A549 (cell line): ENCODE data around the gene KIF14. TPM values are rescaled to one million over a fixed set of nuclear protein-coding genes. Genes with fewer than 3 reads are reported as not detected.

Experiments used
- ATAC-seq, 2 experiments: fragments of 200-7000 bp in 1 of 2; fragments of >200 bp in 1 of 2; cut with Nextera tagmentation in 1 of 2; cut with Tn5 transposase in 1 of 2; 3 replicates each; pipeline versions ENCODE4 v1.8.0 to v1.9.1; 2018 to 2020; ENCODE audit warnings: mild to moderate bottlenecking in 1 of 2, moderate library complexity in 1 of 2
- CTCF ChIA-PET: fragments of 300-600 bp; sonication (Branson Sonifier 250); formaldehyde crosslinking; extraction: SDS; loops from one replicate; lab custom pipeline; 2021; ENCODE audit warnings: antibody characterized with exemption, inconsistent platforms; lab: Yijun Ruan, JAX
- POLR2A ChIA-PET: fragments of 350-600 bp; formaldehyde crosslinking; extraction: SDS; loops from one replicate; lab custom pipeline; 2021; ENCODE audit warnings: antibody characterized with exemption, inconsistent platforms; lab: Yijun Ruan, JAX
- DNase-seq, 2 experiments: peaks; one replicate each; pipeline versions ENCODE4 v3.0.0 to v3.0.0-alpha.2; 2011 to 2016; ENCODE audit warnings: low read depth in 1 of 2, low spot score in 1 of 2
- FAIRE-seq: peaks from 2 replicates; lab custom pipeline; 2011; peaks lifted over from hg19 to GRCh38; lab: Jason Lieb, UNC
- H3K27ac ChIP-seq, 2 experiments: fragments of >200 bp; sonication (Bioruptor Twin); formaldehyde crosslinking; 3 replicates each; pipeline ENCODE4 v1.5.1; 2016 to 2017
- H3K4me1 ChIP-seq: fragments of >200 bp; sonication (Bioruptor Twin); formaldehyde crosslinking; 3 replicates; pipeline ENCODE4 v1.6.1; 2016
- H3K4me2 ChIP-seq: fragments of >200 bp; sonication (Bioruptor Twin); formaldehyde crosslinking; 3 replicates; pipeline ENCODE4 v1.6.1; 2016
- H3K4me3 ChIP-seq: fragments of >200 bp; sonication (Bioruptor Twin); formaldehyde crosslinking; 3 replicates; pipeline ENCODE4 v1.5.1; 2016
- H3K9me3 ChIP-seq: fragments of >200 bp; sonication (Bioruptor Twin); formaldehyde crosslinking; 3 replicates; pipeline ENCODE4 v1.6.1; 2016
- ATOH8 ChIP-seq: fragments of 250-450 bp; sonication (Bioruptor Pico); IDR thresholded peaks from 2 replicates; pipeline ENCODE4 v1.5.0; 2020; ENCODE audit warnings: low read depth, mild to moderate bottlenecking, moderate library complexity
- CBX2 ChIP-seq: fragments of 200-600 bp; sonication (generic); IDR thresholded peaks from 2 replicates; pipeline ENCODE4 v1.6.1; 2016; ENCODE audit warnings: low read depth, mild to moderate bottlenecking, borderline replicate concordance
- CHD4 ChIP-seq: fragments of 200-600 bp; sonication (generic); IDR thresholded peaks from 2 replicates; pipeline ENCODE4 v1.6.1; 2016; ENCODE audit warnings: antibody characterized with exemption, mild to moderate bottlenecking, borderline replicate concordance
- E2F6 ChIP-seq: IDR thresholded peaks from 2 replicates; pipeline ENCODE4 v1.6.1; 2012; ENCODE audit warnings: low read depth, borderline replicate concordance
- EHF ChIP-seq: fragments of 250-450 bp; sonication (Bioruptor Pico); IDR thresholded peaks from 2 replicates; pipeline ENCODE4 v1.5.0; 2020; ENCODE audit warnings: mild to moderate bottlenecking
- EP300 ChIP-seq, 2 experiments: fragments of >200 bp; sonication (Bioruptor Twin); formaldehyde crosslinking; IDR thresholded peaks; 2 replicates in 1 of 2; 3 replicates in 1 of 2; pipeline ENCODE4 v1.6.1; 2016 to 2017
- HES2 ChIP-seq: fragments of >200 bp; sonication (Bioruptor Twin); formaldehyde crosslinking; IDR thresholded peaks from 2 replicates; pipeline ENCODE4 v1.6.1; 2016
- HOXB5 ChIP-seq: fragments of 250-450 bp; sonication (Bioruptor Pico); IDR thresholded peaks from 2 replicates; pipeline ENCODE4 v1.5.0; 2020; ENCODE audit warnings: mild to moderate bottlenecking, moderate library complexity
- JUN ChIP-seq, 2 experiments: fragments of >200 bp; sonication (Bioruptor Twin); formaldehyde crosslinking; IDR thresholded peaks; 2 replicates in 1 of 2; 3 replicates in 1 of 2; pipeline ENCODE4 v1.6.1; 2016 to 2017
- MAFK ChIP-seq: fragments of 450-650 bp; IDR thresholded peaks from 2 replicates; pipeline ENCODE4 v1.6.1; 2014; ENCODE audit not compliant: partially characterized antibody
- MAX ChIP-seq: IDR thresholded peaks from 2 replicates; pipeline ENCODE4 v1.6.1; 2012
- NFE2L2 ChIP-seq: fragments of 150-350 bp; conservative IDR thresholded peaks from 2 replicates; pipeline ENCODE4 v1.6.1; 2014; ENCODE audit warnings: low read length
- NPAS2 ChIP-seq: fragments of 250-450 bp; sonication (Bioruptor Pico); IDR thresholded peaks from 2 replicates; pipeline ENCODE4 v1.8.0; 2022; ENCODE audit warnings: mild to moderate bottlenecking, moderate library complexity, borderline replicate concordance
- NR3C1 ChIP-seq: fragments of >200 bp; sonication (Bioruptor Twin); formaldehyde crosslinking; IDR thresholded peaks from 3 replicates; pipeline ENCODE4 v1.6.1; 2017
- POLR2A ChIP-seq: IDR thresholded peaks from 2 replicates; pipeline ENCODE4 v1.6.1; 2012; ENCODE audit warnings: mild to moderate bottlenecking, low read length
- POLR2AphosphoS2 ChIP-seq: conservative IDR thresholded peaks from 2 replicates; pipeline ENCODE4 v1.6.1; 2012; ENCODE audit warnings: low read length, improper control_type of control experiment, inconsistent platforms
- RARB ChIP-seq: fragments of 250-450 bp; sonication (Bioruptor Pico); IDR thresholded peaks from 2 replicates; pipeline ENCODE4 v1.8.0; 2021; ENCODE audit warnings: mild to moderate bottlenecking, moderate library complexity
- RNF2 ChIP-seq: fragments of 200-600 bp; sonication (generic); IDR thresholded peaks from 2 replicates; pipeline ENCODE4 v1.6.1; 2016; ENCODE audit warnings: low read depth, mild to moderate bottlenecking, antibody characterized with exemption, moderate library complexity, borderline replicate concordance
- TP53 ChIP-seq: fragments of 250-450 bp; sonication (Bioruptor Pico); IDR thresholded peaks from 2 replicates; pipeline ENCODE4 v1.5.0; 2021; ENCODE audit warnings: mild to moderate bottlenecking, moderate library complexity
- USF2 ChIP-seq: fragments of 450-650 bp; IDR thresholded peaks from 2 replicates; pipeline ENCODE4 v1.6.1; 2014; ENCODE audit warnings: antibody characterized with exemption
- ZC3H11A ChIP-seq: fragments of 450-650 bp; IDR thresholded peaks from 2 replicates; pipeline ENCODE4 v1.6.1; 2014; ENCODE audit warnings: antibody characterized with exemption, mild to moderate bottlenecking
- ZNF302 ChIP-seq: fragments of 250-450 bp; sonication (Bioruptor Pico); IDR thresholded peaks from 2 replicates; pipeline ENCODE4 v1.9.0; 2021; ENCODE audit warnings: inconsistent platforms, mild to moderate bottlenecking, moderate library complexity
- ZSCAN20 ChIP-seq: fragments of 250-450 bp; sonication (Bioruptor Pico); IDR thresholded peaks from 2 replicates; pipeline ENCODE4 v1.8.0; 2022; ENCODE audit warnings: mild to moderate bottlenecking, moderate library complexity
- WGBS: methylation state at CpG from one replicate; pipeline ENCODE4 v1.1.6; 2017; ENCODE audit errors: missing lambda C conversion rate; 5-methylcytosine and 5-hydroxymethylcytosine counted together
- polyA plus RNA-seq, 4 experiments: library from polyadenylated mRNA; depleted of rRNA in 3 of 4; stranded (reverse); fragments of >200 nt; fragmentation: RNase III in 1 of 4; extraction: RNeasy Plus Mini Kit Qiagen cat#74134 plus additional on column Dnase treatment in 1 of 4; gene quantifications; 2 replicates in 3 of 4; 3 replicates in 1 of 4; pipeline ENCODE4 v1.2.3, GENCODE V29; 2011 to 2017
- TF ChIP-seq, protein P1 (sequence below): fragments of >200 bp; sonication (Bioruptor Twin); formaldehyde crosslinking; IDR thresholded peaks from 3 replicates; pipeline ENCODE4 v1.6.1; 2016

Gene KIF14
- polyA plus RNA-seq, 2 of the 4 experiments (the other 2 are of a cell fraction), result 13.0 to 20.4 TPM

DNA sequence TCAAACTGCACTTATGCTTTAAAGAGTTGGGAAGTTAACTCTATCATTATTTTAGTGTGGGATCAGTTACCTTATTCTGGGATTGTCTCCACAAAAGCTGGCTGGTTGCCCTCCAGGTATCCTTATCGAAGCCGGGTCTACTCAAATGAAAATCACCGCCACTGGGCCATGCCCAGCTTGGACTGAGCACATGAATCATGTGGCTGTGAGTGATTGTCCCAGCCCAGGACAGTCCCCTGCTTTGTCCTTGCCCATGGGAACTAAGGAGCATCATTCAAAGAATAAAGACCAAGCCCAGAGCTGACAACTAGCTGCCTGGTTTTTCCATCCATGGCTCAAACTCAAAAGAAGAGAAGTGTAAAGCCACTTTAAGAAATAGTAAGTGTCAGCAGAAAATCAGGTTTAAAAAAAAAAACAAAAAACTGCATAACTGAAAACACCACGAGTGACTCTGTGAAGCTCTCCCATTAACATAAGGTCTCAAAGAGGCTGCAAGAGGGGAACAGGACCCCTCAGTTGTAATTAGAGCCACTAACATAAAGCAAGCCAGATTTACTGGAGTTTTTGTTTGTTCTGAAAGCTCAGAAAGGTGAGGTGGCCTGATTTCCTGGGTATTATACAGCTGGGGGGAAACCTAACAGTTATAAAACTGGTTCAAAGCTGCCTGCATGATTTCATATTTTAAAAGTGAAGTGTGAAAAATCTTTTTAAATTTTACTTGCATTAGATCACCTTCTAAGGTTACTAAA, 91.5 kb downstream of the KIF14 start:
- WGBS, result 73% methylated on average over 4 of the region's 4 CpGs
- Histone ChIP-seq H3K27ac (no peak overlapping the region), H3K4me3 (no peak overlapping the region), H3K9me3 (no peaks in the 10 kb centered on the region), H3K4me1 (no peaks in the 10 kb centered on the region), H3K4me2 (no peak overlapping the region)
- TF ChIP-seq ATOH8 (CRISPR knock-in tag) (no peak), MAFK (peak; percentile 87)
- CTCF ChIA-PET, result interaction anchor here (0.9 to 1.0 kb wide), 3 partner anchors 19 to 20 kb away, joined by 3 to 4 read pairs (median 4); no protein-coding TSS in a partner anchor
- no peak for ATAC-seq
- POLR2A ChIA-PET, result no interaction called here
- DNase-seq, result no peak
- no peak for FAIRE-seq

DNA sequence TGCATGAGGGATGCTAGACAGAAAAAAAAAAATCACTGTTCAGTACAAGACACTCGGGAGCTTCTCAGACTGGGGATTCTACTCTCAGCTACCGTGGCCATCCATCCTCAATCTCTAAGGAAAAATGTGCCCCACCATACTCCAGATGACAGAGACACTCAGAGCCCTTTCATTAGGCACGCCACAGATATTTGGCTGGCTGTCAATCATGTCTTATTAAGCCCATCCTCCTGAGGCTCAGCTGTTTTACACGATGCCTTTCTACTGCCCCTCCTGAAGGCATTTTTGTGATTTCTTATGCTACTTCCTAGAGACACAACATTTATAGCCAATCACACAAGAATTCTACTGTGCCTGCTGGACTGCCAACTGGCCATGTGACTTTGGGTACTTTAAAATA, 92.9 kb downstream of the KIF14 start:
- Histone ChIP-seq H3K4me2 (no peak overlapping the region), H3K27ac (no peak overlapping the region), H3K4me3 (no peak overlapping the region), H3K9me3 (no peaks in the 10 kb centered on the region), H3K4me1 (no peaks in the 10 kb centered on the region)
- TF ChIP-seq HOXB5 (CRISPR knock-in tag) (no peak), E2F6 (no peak), RNF2 (no peak), NR3C1 (no peak), ZC3H11A (no peak), EP300 (IDR thresholded peaks at IDR 0.05) (no peak), JUN (IDR thresholded peaks at IDR 0.05) (no peak), ZNF302 (no peak), ATOH8 (CRISPR knock-in tag) (no peak), RARB (CRISPR knock-in tag) (no peak), USF2 (no peak), NFE2L2 (no peak), MAFK (no peak), CHD4 (no peak), MAX (no peak)
- DNase-seq, result no peak
- ChIA-PET POLR2A (no interaction called here), CTCF (interaction anchor here (1.0 kb wide), 2 partner anchors 17 to 18 kb away, joined by 3 to 4 read pairs; no protein-coding TSS in a partner anchor)
- ATAC-seq, result no peak
- WGBS, result 89% methylated on average over 4 of the region's 4 CpGs
- FAIRE-seq, result no peak

- no peaks in the 10 kb centered on the region for H3K4me1 ChIP-seq
- H3K27ac ChIP-seq, result no peak overlapping the region
- CTCF ChIA-PET, result interaction anchor here (0.7 kb wide), 1 partner anchor 17 kb away, joined by 3 read pairs; no protein-coding TSS in a partner anchor
- no peaks in the 10 kb centered on the region for H3K9me3 ChIP-seq
- TF ChIP-seq POLR2AphosphoS2 (no peak), EHF (CRISPR knock-in tag) (no peak), TP53 (CRISPR knock-in tag) (no peak), CBX2 (no peak), HES2 (no peak), HOXB5 (CRISPR knock-in tag) (no peak), NPAS2 (CRISPR knock-in tag) (no peak), POLR2A (no peak), EP300 (IDR thresholded peaks at IDR 0.05) (no peak), USF2 (no peak), ZSCAN20 (CRISPR knock-in tag) (no peak)
- TF ChIP-seq, protein P1, sequence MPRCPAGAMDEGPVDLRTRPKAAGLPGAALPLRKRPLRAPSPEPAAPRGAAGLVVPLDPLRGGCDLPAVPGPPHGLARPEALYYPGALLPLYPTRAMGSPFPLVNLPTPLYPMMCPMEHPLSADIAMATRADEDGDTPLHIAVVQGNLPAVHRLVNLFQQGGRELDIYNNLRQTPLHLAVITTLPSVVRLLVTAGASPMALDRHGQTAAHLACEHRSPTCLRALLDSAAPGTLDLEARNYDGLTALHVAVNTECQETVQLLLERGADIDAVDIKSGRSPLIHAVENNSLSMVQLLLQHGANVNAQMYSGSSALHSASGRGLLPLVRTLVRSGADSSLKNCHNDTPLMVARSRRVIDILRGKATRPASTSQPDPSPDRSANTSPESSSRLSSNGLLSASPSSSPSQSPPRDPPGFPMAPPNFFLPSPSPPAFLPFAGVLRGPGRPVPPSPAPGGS, result no peak
- TF ChIP-seq, all 56 proteins: peak for 0
- FAIRE-seq (no peak), DNase-seq (no peak), ATAC-seq (no peak)
- POLR2A ChIA-PET, result no interaction called here
- Histone ChIP-seq H3K4me3 (no peak overlapping the region), H3K4me2 (no peak overlapping the region)
- 74% methylated on average over 5 of the region's 5 CpGs for WGBS
These were observed 93.6 kb downstream of the KIF14 start for GRCh38 chr1:200526709-200527612.
